HG03378 (cell line): ENCODE data around the gene TMEM86B.
"Not testable (repeated sequence)": the region's sequence is repeated elsewhere in the genome, so short reads cannot be mapped to it uniquely, and the experiment has no call there.

Source experiments
- ATAC-seq: cut with Tn5 transposase; IDR thresholded peaks from one replicate; pipeline ENCODE4 v1.9.1; 2021; ENCODE audit warnings: mild to moderate bottlenecking, moderate library complexity; ENCODE audit not compliant: unreplicated experiment

TMEM86B gene

DNA sequence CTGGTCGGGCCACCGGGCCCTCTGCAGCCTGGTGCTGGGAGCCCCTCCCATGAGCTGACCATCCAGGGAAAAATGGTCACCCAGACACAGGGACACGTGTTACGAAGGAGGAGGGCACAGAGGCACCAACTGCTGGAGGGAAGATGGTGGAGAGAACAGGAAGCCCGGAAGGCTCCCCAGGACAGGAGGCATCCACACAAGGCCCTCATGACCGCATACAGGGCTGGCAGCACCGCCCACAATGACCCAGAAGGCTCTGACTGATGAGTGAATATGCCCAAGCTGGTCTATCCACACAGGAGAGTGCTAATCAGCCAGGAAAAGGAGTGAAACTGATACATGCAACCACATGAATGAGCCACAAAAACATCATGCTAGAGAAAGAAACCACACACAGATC is 14.0 kb upstream of the TMEM86B start:
- no peak for ATAC-seq

DNA sequence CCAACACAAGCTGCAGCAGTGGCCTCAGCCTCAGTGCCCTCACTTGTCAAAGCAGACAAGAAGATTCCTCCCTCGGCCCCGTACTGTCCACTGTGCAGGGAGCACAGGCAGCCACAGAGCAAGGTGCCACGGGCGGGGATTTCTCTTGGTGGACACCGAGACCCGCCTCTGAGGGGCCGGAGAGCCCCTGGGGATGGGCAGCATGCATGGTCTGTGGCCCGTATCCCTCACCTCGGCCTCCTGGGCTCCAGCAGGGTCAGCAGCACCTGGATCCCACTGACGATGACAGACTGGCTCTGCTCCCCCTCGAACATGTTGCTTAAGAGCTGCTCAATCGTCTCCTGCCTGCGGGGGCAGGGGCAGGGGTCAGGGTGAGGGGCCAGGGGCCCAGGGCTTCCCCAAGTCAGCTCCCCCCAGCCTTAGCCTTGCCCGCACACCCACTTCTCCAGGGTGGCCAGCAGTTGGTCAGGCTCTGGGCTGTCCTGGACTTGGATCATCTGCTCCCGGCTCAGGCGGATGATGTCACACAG is 13.4 kb upstream of the TMEM86B start:
- no peak for ATAC-seq

GRCh38 chr19:55241143-55241934 is 12.8 kb upstream of the TMEM86B start:
- no peak for ATAC-seq

DNA sequence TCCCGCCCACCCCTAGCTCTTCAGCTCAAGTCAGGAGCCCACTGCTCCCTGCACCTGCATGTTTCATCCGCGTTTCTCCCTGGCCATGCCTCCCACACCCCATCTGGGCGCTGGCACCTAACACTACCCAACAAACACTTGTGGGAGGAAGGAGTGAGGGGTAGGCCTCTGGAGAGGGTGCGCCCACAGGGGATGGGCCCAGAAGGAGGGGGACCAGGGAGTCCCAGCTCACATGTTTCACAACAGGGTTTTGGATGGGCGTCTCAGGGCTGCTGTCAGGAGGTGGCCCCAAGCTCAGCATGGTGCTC is 12.1 kb upstream of the TMEM86B start:
- no peak for ATAC-seq

DNA sequence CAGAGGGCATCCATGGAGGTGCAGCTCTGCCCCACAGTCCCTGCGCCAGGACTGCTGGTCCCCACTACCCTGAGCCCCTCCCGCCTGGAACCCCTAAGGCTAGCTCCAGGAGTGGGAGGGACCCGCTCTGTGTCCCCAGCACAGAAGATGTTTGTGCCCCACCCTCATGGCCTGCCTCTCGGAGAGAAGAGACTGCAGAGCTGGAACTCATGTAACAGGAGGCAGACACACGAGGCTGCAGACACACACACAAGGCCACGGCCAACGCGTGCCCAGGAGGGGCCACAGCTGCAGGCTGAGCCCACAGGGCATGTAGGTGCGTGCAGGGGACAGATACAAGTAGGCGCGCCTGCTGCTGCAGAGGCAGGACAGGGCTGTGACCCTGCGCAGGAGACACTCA is 10.4 kb upstream of the TMEM86B start:
- no peak for ATAC-seq

GRCh38 chr19:55238030-55238429 is 9.5 kb upstream of the TMEM86B start:
- ATAC-seq, result no peak

DNA sequence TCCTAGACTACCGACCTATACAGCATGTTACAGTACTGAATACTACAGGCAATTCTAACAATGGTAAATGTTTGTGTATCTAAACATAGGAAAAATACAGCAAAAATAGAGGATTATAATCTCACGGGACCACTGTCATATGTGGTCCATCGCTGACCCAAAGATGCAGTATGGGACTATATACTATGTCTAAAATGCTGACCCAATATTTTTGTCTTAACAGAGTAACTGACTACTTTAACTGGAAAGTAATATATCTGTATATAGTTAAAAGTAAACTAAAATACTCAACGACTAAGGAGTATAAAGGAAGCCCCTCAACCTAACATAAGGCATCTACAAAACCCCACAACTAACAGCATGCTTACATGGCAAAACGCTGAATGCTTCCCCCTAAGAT is 4.4 kb upstream of the TMEM86B start:
- ATAC-seq, result no peak

DNA sequence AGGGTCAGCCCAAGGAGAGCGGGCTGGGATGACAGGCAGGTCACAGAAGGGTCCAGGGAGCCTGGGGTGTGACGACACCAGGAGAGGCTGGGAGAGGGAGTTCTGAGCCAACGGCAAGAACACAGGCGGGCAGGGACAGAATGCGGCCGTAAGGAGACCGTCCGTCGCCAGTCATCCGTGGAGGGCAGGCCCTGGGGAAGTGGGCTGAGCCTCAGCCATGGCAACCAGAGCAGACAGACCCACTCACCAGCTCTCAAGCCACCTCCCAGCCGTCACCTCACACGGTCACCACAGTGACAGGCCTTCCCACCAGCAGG is 3.7 kb upstream of the TMEM86B start:
- no peak for ATAC-seq

DNA sequence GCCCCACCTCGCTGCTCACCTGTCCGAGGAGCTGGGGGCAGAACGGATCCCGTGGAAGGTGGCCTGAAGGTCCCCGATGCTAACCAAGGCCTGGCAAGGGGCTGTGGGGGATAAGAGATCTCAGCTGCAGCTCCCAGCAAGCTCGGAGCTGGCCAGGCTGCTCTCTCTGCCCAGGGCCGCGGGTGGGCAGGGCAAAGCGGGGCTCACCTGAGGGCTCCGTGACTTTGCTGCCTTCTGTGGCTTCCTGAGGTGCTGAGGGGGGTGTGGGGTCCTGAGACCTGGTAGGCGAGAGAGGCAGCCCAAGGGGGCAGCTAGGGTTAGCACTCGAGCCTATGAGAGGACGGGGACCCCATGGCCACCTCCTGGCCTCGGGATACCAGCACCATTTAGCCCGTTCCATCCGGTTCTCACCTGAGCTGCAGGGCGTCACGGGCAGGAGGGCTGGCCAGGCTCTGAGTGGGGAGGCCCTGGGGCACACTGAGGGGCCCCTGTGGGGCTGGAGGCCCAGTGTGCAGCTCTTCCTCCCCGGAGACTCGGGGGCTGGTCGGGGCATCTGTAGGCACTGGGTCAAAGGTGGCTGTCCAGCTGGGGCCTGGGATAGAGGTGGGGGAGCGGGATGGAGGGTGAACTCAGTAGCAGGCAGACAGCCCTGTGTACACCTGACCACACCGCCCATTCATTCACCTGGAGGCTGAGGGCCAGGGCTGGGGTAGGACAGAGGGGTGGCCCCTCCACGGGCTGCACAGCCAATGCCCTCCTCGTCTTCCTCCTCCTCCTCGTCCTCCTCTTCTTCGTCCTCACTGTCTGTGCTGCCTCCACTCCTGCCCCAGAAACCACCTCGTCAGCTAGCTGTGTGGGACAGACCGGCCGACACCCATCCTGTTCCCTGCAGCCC is 3.1 kb upstream of the TMEM86B start:
- ATAC-seq, result no peak

GRCh38 chr19:55230780-55231179 is 2.2 kb upstream of the TMEM86B start:
- ATAC-seq, result no peak

DNA sequence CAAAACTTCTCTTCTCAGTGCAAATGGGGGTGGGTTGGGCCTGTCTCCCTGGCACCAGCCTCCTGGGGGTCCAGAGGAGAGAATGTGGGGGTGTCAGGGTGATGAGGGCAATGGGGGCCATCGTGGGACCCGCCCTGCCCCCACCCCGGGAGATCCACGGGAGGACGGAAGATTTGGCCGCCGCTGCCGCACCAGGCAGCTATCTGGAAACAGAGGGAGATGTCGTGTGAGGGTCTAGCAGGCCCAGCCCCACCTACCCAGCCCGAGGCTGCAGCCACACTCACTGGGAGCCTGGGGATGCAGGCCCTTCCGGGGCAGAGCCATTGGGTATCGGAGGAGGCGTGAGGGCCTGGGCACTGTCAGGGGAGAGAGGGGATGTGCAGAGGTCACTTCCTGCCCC is 1.8 kb upstream of the TMEM86B start:
- no peak for ATAC-seq

GRCh38 chr19:55229789-55230182 is 1.2 kb upstream of the TMEM86B start:
- no peak for ATAC-seq

GRCh38 chr19:55229145-55229788 is 704 bp upstream of the TMEM86B start:
- ATAC-seq, result no peak

- no peak for ATAC-seq
Measured at GRCh38 chr19:55228015-55228391, 560 bp downstream of the TMEM86B start.

DNA sequence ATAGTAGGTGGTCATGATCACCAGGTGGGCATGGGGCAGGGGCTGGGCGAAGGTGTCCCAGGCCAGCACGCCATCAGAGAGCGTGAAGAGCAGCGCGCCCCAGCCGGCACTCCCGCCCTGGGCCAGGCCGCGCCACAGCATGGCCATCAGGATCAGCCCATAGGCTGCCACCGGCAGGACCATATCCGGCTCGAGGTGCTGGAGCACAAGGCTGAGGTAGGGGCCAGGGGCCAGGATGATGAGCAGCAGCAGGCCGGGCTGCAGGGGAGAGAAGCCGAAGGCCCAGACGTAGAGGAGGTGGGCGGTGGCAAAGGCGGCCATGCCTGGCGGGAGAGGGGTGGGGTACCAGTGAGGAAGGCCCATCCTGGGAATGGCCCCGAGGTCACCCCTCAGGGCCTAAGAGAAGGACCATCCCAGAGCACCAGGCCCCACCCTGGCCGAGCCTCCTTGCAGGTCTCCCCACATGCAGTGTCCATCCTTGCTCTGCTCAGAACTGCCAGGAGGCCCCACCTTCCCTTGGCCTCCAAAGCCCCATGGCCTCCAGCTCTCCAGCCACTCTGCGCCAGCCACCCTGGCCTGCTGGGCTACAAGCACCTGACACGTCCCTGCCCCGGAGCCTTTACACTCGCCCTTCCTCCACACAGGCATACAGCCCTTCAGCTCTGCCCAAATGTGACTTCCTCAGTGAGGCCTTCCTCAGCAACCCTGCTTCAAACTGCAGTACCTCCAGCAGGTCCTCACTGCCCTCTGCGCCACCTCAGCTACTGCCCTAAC is 1.1 kb downstream of the TMEM86B start:
- no peak for ATAC-seq

DNA sequence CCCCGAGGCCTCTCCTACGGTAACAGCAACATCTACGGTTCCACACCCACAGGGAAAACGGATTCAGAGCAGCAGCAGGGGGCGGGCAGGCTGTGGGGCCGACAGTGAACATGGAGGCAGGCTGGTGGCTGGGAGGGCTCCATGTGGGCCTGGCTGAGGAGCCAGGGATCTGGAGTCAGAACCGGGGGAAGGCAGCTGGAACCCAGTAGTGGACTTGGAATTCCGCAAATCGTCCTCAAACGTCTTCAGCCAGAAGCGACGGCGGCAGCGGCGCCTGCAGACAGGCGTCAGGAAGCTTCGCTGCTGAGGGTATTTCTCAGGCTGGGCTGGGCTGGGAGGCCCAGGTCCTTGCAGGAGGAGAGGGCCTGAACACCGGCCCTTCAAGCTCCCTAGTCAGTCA is 1.8 kb downstream of the TMEM86B start:
- no peak for ATAC-seq

- ATAC-seq, result no peak
Measured at GRCh38 chr19:55226273-55226672, 2.3 kb downstream of the TMEM86B start.

- ATAC-seq, result no peak
Measured at GRCh38 chr19:55225415-55225958, 3.1 kb downstream of the TMEM86B start.

- not testable (repeated sequence) for ATAC-seq
Measured at GRCh38 chr19:55224679-55225414, 3.7 kb downstream of the TMEM86B start.

DNA sequence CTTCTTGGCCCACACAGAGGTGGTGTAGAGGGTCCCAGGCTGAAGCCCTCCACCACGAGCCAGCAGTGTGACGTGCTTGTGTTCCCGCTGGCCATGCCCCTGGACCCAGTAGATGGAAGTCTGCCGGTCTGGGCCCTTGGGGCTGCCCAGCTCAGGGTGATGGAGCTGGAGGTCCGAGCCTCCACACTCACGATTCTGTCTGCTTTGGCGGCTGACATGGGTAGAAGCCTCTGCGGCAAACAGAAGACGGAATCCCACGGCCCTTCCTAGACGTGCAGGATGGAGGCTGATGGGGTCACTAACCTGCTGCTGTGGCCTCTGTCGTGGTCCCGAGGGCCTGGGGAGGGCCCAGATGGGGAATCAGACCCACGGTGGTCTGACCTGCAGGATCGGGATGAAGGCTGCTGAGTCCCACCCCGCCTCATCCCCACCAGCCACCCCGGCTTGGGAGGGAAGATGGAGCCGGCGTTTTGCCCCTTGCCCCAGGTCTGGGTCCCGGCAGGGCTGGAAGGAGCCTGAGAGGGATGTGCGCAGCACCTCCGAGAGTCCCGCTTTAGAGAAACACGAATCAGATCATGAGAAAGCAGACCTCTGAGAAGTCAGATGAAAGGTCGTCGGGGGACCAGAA is 4.4 kb downstream of the TMEM86B start:
- ATAC-seq, result no peak
